Measurements from ENCODE around the gene SMTN.

The SMTN gene

DNA sequence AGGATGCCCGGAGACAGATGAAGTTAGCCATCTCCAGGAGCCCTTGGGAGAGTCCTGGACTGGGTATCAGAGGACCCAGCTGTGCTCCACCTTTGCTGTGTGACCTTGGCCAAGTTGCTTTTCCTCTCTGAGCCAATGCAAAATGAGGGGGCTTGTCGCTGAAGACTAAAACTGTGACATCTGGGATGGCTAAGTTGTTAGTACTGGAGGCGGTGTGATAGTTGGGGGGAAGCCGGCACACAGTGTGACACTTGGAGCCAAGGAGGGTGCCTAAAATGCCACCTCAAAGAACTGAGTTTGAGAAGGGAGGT, 42.1 kb downstream of the SMTN start:
- Histone ChIP-seq H3K4me1 (peaks cover 36% of the 10 kb centered on the region), H3K79me2 (peaks cover 32% of the 10 kb centered on the region), H3K36me3 (ENCODE audit: control insufficient read depth, insufficient read depth, low read length) (no peaks in the 10 kb centered on the region), H3K9ac (peak overlapping the region; percentile 95), H2AFZ (no peak overlapping the region), H3K27me3 (ENCODE audit: control insufficient read depth, insufficient read depth, low read length) (no peaks in the 10 kb centered on the region), H3K4me2 (ENCODE audit: low read length) (peak overlapping the region; percentile 89), H3K27ac (peak overlapping the region; percentile 93), H3K9me3 (ENCODE audit: control insufficient read depth, low read length) (no peaks in the 10 kb centered on the region), H3K4me3 (ENCODE audit: low read depth, low read length) (peak overlapping the region; percentile 86)
- no peak for TF ChIP-seq CTCF (IDR thresholded peaks at IDR 0.05)

- peak overlapping the region; percentile 89 for H3K4me2 ChIP-seq (ENCODE audit: low read length)
- H3K36me3 ChIP-seq (ENCODE audit: control insufficient read depth, insufficient read depth, low read length), result no peaks in the 10 kb centered on the region
- H3K27ac ChIP-seq, result peak overlapping the region; percentile 93
- peaks cover 33% of the 10 kb centered on the region for H3K4me1 ChIP-seq
- H3K9ac ChIP-seq, result no peak overlapping the region
- TF ChIP-seq CTCF (IDR thresholded peaks at IDR 0.05), result no peak
- H2AFZ ChIP-seq, result no peak overlapping the region
- H3K27me3 ChIP-seq (ENCODE audit: control insufficient read depth, insufficient read depth, low read length), result no peaks in the 10 kb centered on the region
- peaks cover 32% of the 10 kb centered on the region for H3K79me2 ChIP-seq
- H3K4me3 ChIP-seq (ENCODE audit: low read depth, low read length), result peak overlapping the region; percentile 86
- H3K9me3 ChIP-seq (ENCODE audit: control insufficient read depth, low read length), result no peaks in the 10 kb centered on the region
Measured at GRCh38 chr22:31124290-31124689, 43.2 kb downstream of the SMTN start.

DNA sequence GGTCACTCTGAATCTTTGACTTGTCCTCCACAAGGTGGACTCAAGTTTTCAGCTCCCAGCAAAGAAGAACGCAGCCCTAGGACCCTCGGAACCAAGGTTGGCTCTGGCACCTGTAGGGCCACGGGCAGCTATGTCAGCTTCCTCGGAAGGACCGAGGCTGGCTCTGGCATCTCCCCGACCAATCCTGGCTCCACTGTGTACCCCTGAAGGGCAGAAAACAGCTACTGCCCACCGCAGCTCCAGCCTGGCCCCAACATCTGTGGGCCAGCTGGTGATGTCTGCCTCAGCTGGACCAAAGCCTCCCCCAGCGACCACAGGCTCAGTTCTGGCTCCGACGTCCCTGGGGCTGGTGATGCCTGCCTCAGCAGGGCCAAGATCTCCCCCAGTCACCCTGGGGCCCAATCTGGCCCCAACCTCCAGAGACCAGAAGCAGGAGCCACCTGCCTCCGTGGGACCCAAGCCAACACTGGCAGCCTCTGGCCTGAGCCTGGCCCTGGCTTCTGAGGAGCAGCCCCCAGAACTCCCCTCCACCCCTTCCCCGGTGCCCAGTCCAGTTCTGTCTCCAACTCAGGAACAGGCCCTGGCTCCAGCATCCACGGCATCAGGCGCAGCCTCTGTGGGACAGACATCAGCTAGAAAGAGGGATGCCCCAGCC, 43.8 kb downstream of the SMTN start:
- Histone ChIP-seq H3K9me3 (ENCODE audit: control insufficient read depth, low read length) (no peaks in the 10 kb centered on the region), H3K9ac (peak overlapping the region; percentile 28), H3K27ac (peak overlapping the region; percentile 93), H3K79me2 (peaks cover 32% of the 10 kb centered on the region), H3K27me3 (ENCODE audit: control insufficient read depth, insufficient read depth, low read length) (no peaks in the 10 kb centered on the region), H3K36me3 (ENCODE audit: control insufficient read depth, insufficient read depth, low read length) (no peaks in the 10 kb centered on the region), H3K4me2 (ENCODE audit: low read length) (peak overlapping the region; percentile 89), H2AFZ (no peak overlapping the region), H3K4me1 (peaks cover 33% of the 10 kb centered on the region), H3K4me3 (ENCODE audit: low read depth, low read length) (peak overlapping the region; percentile 86)
- TF ChIP-seq CTCF (IDR thresholded peaks at IDR 0.05), result no peak

GRCh38 chr22:31125521-31126117, 44.5 kb downstream of the SMTN start:
- Histone ChIP-seq H3K9ac (no peak overlapping the region), H3K9me3 (ENCODE audit: control insufficient read depth, low read length) (no peaks in the 10 kb centered on the region), H3K27me3 (ENCODE audit: control insufficient read depth, insufficient read depth, low read length) (no peaks in the 10 kb centered on the region), H3K79me2 (peaks cover 32% of the 10 kb centered on the region), H3K4me3 (ENCODE audit: low read depth, low read length) (peak overlapping the region; percentile 86), H3K27ac (peak overlapping the region; percentile 93), H3K4me1 (peaks cover 33% of the 10 kb centered on the region), H3K36me3 (ENCODE audit: control insufficient read depth, insufficient read depth, low read length) (no peaks in the 10 kb centered on the region), H3K4me2 (ENCODE audit: low read length) (peak overlapping the region; percentile 89), H2AFZ (no peak overlapping the region)
- no peak for TF ChIP-seq CTCF (IDR thresholded peaks at IDR 0.05)
